Sigmoid colon (tissue), 4 donors: Measurements from ENCODE around the gene GJD3.

Experiments
- CTCF ChIP-seq, 4 experiments: fragments of 450-650 bp in 3 of 4; fragments of 200-600 bp in 1 of 4; IDR thresholded peaks; one replicate each; pipeline ENCODE4 v1.5.1; 2016 to 2019; ENCODE audit warnings: antibody characterized with exemption in 4 of 4, mild to moderate bottlenecking in 3 of 4, moderate library complexity in 2 of 4
- POLR2A ChIP-seq, 2 donors: fragments of 450-650 bp; IDR thresholded peaks; one replicate each; pipeline ENCODE4 v1.6.1; 2016; ENCODE audit warnings: antibody characterized with exemption in 2 of 2, mild to moderate bottlenecking in 2 of 2, moderate library complexity in 2 of 2
- POLR2AphosphoS5 ChIP-seq, 4 donors: sonication (generic); formaldehyde crosslinking; IDR thresholded peaks; one replicate each; pipeline ENCODE4 v1.6.1; 2017; ENCODE audit warnings: antibody characterized with exemption in 4 of 4

GRCh38 chr17:40326014-40326831, 38.3 kb downstream of the GJD3 start:
- TF ChIP-seq CTCF (IDR thresholded peaks at IDR 0.05) = no peak
- no peak for TF ChIP-seq POLR2A (IDR thresholded peaks at IDR 0.05)
- no peak for TF ChIP-seq POLR2AphosphoS5 (IDR thresholded peaks at IDR 0.05)
